ENCODE data around the gene ITSN1.

ITSN1 gene

DNA sequence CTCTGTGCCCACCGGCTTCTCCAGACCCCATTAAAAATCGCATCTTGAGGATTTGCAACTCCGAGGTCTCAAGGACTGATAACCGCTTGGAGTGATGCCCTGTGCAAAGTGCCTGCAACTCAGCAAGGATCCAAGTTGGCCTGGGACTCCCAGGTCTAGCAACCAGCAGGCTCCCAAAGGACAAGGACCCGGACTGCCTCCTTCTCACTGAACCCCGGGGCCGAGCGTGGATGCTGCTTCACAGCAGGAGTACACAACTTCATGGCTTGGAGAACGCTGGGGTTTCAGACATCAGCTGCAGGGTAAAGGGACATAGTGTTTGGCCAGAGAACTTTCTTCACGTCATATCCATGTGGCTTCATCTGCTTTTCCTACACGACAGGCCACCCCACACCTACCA is 208.1 kb downstream of the ITSN1 start:
- TF ChIP-seq POLR2AphosphoS5 (IDR thresholded peaks at IDR 0.05; ENCODE audit: low read depth, low read length) (no peak), FOXP2 (optimal IDR thresholded peaks at IDR 0.05; ENCODE audit: borderline replicate concordance, extremely low read depth, extremely low read length, insufficient read depth) (no peak), SIN3A (IDR thresholded peaks at IDR 0.05; ENCODE audit: borderline replicate concordance, insufficient read depth, low read length) (no peak), TAF1 (IDR thresholded peaks at IDR 0.05; ENCODE audit: borderline replicate concordance, insufficient read depth, low read length) (no peak)
- TF ChIP-seq, protein P1, sequence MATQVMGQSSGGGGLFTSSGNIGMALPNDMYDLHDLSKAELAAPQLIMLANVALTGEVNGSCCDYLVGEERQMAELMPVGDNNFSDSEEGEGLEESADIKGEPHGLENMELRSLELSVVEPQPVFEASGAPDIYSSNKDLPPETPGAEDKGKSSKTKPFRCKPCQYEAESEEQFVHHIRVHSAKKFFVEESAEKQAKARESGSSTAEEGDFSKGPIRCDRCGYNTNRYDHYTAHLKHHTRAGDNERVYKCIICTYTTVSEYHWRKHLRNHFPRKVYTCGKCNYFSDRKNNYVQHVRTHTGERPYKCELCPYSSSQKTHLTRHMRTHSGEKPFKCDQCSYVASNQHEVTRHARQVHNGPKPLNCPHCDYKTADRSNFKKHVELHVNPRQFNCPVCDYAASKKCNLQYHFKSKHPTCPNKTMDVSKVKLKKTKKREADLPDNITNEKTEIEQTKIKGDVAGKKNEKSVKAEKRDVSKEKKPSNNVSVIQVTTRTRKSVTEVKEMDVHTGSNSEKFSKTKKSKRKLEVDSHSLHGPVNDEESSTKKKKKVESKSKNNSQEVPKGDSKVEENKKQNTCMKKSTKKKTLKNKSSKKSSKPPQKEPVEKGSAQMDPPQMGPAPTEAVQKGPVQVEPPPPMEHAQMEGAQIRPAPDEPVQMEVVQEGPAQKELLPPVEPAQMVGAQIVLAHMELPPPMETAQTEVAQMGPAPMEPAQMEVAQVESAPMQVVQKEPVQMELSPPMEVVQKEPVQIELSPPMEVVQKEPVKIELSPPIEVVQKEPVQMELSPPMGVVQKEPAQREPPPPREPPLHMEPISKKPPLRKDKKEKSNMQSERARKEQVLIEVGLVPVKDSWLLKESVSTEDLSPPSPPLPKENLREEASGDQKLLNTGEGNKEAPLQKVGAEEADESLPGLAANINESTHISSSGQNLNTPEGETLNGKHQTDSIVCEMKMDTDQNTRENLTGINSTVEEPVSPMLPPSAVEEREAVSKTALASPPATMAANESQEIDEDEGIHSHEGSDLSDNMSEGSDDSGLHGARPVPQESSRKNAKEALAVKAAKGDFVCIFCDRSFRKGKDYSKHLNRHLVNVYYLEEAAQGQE (IDR thresholded peaks at IDR 0.05; ENCODE audit: insufficient read depth in 1 of 2, low read depth in 2 of 2, low read length in 2 of 2), result no peak

DNA sequence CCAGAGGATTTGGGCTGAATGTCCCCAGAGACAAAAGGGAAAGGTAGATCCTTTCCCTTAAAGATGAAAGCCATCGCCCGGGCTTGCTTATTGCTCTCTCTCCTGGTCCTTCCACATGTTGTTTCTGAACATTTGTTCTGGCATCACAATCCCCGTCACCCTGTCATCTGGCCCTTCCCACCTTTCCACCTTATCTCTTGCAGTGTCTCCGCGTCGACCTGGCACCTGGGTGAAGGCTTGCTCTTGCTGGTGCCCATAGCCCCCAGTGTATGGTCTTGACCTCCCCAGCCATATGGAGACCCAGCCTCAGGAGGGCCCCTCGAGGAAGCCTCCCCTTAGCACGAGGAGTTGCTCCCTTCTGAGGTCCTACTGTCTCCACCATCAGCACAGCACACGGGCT is 208.7 kb downstream of the ITSN1 start:
- TF ChIP-seq, protein P1 (IDR thresholded peaks at IDR 0.05; ENCODE audit: insufficient read depth in 1 of 2, low read depth in 2 of 2, low read length in 2 of 2), result no peak
- TF ChIP-seq FOXP2 (optimal IDR thresholded peaks at IDR 0.05; ENCODE audit: borderline replicate concordance, extremely low read depth, extremely low read length, insufficient read depth) (no peak), TAF1 (IDR thresholded peaks at IDR 0.05; ENCODE audit: borderline replicate concordance, insufficient read depth, low read length) (no peak), SIN3A (IDR thresholded peaks at IDR 0.05; ENCODE audit: borderline replicate concordance, insufficient read depth, low read length) (no peak), POLR2AphosphoS5 (IDR thresholded peaks at IDR 0.05; ENCODE audit: low read depth, low read length) (no peak)

DNA sequence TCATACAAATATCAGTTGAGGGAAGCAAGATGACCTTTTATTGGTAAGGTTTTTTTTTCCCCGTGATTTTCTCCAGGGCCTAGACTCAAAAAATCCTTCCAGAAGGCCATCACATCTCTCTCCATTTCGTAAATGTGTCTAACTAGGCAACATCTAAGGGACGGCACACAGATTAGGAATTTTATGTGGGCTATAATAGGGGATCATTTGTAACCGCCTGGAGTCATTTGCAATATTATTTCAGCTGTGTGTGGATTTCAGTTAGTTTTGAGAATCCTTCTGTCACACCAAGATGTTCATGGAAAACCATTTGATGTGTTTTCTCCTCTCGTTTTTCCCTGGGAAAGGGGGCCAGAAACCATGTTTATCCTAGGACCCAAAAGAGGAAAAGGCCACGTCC is 210.2 kb downstream of the ITSN1 start:
- TF ChIP-seq TAF1 (IDR thresholded peaks at IDR 0.05; ENCODE audit: borderline replicate concordance, insufficient read depth, low read length) (no peak), SIN3A (IDR thresholded peaks at IDR 0.05; ENCODE audit: borderline replicate concordance, insufficient read depth, low read length) (no peak), FOXP2 (optimal IDR thresholded peaks at IDR 0.05; ENCODE audit: borderline replicate concordance, extremely low read depth, extremely low read length, insufficient read depth) (no peak), POLR2AphosphoS5 (IDR thresholded peaks at IDR 0.05; ENCODE audit: low read depth, low read length) (no peak)
- TF ChIP-seq, protein P1 (IDR thresholded peaks at IDR 0.05; ENCODE audit: insufficient read depth in 1 of 2, low read depth in 2 of 2, low read length in 2 of 2), result no peak

DNA sequence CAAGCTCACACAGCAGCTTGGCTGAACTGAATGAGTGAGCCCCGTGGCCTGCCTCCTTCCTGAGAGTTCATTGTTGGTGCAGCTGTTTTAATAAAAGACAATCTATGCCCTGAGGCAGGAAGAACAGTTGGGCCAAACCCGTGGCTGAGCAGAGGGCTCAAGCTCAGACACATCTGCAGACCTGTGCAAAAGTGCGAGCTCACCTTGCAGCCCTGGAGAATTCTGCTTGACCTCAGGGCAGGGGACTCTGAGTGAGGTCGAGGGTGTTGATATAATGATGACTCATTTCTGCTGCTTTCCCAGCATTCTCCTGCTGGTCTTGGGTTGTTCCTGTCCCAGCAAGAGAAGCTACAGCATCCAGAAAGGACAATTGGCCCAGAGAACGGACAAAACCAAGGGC is 212.3 kb downstream of the ITSN1 start:
- TF ChIP-seq TAF1 (IDR thresholded peaks at IDR 0.05; ENCODE audit: borderline replicate concordance, insufficient read depth, low read length), result no peak
- no peak for TF ChIP-seq SIN3A (IDR thresholded peaks at IDR 0.05; ENCODE audit: borderline replicate concordance, insufficient read depth, low read length)
- TF ChIP-seq POLR2AphosphoS5 (IDR thresholded peaks at IDR 0.05; ENCODE audit: low read depth, low read length), result no peak
- TF ChIP-seq, protein P1 (IDR thresholded peaks at IDR 0.05; ENCODE audit: insufficient read depth in 1 of 2, low read depth in 2 of 2, low read length in 2 of 2), result no peak
- TF ChIP-seq FOXP2 (optimal IDR thresholded peaks at IDR 0.05; ENCODE audit: borderline replicate concordance, extremely low read depth, extremely low read length, insufficient read depth), result no peak

DNA sequence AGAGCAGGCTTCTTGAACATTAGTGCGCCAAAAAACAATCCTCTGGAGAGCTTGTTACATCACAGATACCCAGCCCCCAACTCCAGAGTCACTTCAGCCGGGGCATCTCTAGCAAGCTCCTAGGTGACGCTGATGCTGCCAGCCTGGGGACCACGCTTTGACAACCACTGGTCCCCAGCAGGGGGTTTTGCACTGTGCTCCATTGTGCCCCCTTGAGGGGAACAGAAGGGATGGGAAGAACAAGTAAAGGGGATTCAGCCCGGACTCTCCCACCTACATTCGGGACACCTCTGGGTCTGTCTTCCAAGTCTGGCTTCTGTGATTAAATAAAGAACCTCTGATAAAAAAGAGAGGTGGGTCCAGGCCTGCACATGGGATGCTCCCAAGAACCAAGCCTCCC is 212.9 kb downstream of the ITSN1 start:
- TF ChIP-seq SIN3A (IDR thresholded peaks at IDR 0.05; ENCODE audit: borderline replicate concordance, insufficient read depth, low read length) (no peak), TAF1 (IDR thresholded peaks at IDR 0.05; ENCODE audit: borderline replicate concordance, insufficient read depth, low read length) (no peak), FOXP2 (optimal IDR thresholded peaks at IDR 0.05; ENCODE audit: borderline replicate concordance, extremely low read depth, extremely low read length, insufficient read depth) (no peak), POLR2AphosphoS5 (IDR thresholded peaks at IDR 0.05; ENCODE audit: low read depth, low read length) (no peak)
- TF ChIP-seq, protein P1 (IDR thresholded peaks at IDR 0.05; ENCODE audit: insufficient read depth in 1 of 2, low read depth in 2 of 2, low read length in 2 of 2), result no peak

Data from PFSK-1 (cell line).